DMS114 treated with DMSO at 0.1 percent for 48 hours (cell line): ENCODE data around the gene HCFC1R1.
A peak's percentile ranks its signal among the peaks of the same experiment; 100 is the strongest.

Experiments used
- DNase-seq: peaks from one replicate; lab custom pipeline; 2025; ENCODE audit not compliant: unreplicated experiment; lab: John Stamatoyannopoulos, UW

HCFC1R1 gene

DNA sequence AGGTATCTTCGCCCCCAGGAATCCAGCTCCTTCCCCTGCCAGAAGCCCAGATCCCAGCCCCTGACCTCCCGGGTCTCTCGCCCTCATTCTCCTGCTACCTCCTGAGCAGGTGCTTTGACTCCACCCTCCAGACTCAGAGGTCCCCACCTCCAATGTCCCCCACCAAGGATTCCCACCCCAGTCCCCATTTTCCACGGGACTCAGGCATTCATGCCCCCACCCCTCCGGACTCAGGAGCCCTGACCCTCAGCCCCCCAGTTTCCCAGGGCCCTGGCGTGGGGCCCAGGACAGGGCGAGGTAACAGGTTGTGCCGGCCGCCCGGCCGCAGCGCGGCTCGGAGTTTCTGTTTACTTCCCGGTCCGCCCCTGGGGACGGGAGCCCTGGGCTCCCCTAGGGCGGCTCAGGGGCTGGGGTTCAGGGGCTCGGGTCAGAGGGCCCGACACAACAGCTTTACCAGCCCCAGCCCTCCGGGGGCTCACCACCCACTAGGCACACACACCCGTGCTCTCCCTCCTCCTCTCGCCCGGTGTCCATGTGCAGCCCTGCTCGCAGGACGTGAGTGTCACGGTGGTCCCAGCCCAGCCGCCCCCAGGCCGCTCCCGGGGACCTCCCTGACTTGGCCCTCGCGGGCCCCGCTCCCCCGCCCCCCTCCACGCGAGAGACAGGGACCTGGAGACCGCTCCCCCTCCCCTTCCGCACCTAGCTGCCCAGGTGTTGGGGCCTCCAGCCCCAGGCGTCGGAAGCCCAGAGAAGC is 12.4 kb upstream of the HCFC1R1 start:
- DNase-seq: no peak

DNA sequence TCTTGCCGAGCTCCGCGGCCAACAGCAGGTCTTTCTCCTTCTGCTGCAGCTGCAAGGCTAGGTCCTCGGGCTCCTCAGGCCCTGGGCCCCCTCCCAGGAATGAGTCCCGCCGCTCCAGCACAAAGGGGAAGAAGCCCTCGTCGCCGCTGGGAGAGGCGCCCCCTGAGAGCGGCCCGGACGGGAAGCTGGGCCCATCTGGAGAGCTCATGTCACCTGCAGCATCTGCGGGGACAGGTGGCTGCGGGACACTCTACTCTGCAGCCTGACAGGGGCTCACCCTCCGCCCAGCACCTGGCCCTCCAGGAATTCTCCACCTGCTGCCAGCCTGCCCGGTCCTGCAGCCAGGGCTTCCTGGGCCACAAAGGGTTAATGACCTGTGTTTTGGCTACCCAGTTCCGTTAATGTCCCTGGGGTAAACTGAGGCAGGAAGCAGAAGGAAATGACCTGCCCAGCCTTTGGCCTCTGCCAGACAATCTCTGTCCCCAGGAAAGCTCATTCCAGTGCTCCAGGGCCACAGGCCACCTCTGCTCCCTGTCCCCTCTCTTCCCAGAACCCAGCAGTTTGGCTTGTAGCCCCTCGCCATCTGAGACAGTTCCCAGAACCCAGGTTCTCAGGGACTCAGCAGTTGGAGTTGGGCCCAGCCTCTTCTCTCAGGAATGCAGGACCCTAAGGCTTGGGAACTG is 11.7 kb upstream of the HCFC1R1 start:
- no peak for DNase-seq

DNA sequence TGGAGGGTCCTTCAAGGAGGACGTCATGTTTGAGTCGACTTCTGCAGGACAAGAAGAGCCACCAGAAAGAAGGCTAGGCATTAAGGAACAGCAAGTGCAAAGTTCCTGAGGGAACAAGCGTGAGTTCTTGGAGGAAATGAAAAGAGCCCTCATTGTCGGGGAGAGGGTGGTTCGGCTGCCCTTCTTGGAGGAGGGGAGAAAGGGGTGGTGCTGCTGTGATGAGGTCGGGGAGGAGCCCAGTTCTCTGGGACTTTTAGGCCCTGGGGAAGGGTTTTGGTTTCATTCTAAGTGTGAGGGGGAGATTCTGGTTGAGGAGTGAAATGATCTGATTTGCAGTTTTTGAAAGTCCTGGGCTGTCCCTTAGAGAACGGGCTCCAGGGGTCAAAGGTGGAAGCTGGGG is 8.9 kb upstream of the HCFC1R1 start:
- no peak for DNase-seq

DNA sequence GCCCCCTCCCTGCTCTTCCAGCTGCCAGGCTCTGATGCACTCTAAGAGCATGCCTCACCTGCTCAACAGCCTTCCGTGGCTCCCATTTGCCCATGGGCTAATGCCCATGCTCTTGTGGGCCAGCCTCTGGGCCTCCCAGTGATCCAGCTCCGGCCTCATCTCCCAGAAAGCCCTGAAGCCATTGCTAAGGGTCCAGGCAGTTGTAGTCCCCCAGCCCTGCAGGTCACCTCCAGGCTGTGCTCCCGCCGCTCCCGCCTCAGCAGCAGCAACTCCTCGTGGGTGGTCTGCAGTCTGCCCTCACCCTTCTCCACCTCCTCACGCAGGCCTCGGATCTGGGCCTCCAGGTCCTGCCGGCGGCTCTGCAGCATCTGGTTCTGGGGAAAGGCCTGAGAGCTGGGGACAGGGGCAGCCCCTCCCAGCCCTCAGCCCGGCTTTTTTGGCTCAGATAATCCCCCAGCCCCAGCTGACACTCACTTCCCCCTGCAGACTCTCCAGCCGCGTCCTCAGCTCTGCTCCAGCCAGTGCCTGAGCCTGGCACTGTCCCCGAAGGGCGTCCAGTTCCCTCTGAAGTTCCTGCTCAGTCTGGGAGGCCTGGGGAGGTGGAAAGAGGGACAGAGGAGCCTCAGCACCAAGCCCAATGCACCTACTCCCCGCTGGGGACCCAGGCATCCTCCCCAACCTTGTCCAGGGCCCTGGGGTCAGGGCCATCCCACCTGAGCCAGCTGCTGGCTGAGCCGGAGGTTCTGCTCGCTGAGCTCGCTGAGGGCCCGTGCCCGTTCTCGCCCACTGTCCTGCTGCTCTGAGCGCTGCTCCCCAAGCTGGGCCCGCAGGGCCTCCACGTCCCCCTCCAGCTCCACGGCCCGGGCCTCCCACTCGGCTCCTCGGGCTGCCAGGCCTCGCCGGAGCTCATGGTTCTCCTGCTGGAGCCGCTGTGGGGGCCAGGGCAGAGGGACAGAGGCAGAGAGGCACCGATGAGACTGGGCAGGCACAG is 6.8 kb upstream of the HCFC1R1 start:
- no peak for DNase-seq

DNA sequence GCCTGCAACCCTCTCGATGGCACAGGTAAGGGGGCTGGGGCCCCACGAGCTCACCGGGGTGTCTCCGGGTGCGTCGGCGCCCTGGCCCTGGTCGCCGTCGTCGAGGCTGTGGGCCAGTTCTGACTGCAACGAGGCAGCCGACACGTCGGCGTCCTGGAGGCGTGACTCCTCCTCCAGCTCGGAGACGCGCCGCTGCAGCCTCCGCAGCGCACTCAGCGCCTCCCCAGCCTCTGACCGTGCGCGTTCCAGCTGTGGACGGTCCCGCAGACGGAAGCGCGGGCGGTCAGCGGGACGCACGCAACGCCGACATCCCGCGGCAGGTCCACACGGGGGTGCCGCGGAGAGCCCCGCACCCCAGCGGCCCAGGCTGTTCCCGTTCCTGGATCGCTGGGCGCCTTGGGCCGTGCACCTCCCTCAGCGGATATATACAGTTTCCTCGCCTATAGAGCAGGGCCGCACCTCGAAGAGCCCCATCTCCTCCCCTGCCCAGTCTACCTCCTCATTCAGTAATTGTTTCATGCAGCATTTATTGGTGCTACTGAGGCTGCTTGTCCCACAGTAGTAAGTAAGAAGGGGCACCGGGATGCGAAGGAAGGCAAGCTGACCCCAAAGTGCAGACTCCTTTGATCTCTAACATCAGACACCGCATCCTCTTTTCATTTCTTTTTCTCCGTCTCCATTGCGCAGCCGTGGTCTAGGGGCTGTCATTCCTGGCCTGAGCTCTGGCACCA is 5.9 kb upstream of the HCFC1R1 start:
- DNase-seq: no peak

DNA sequence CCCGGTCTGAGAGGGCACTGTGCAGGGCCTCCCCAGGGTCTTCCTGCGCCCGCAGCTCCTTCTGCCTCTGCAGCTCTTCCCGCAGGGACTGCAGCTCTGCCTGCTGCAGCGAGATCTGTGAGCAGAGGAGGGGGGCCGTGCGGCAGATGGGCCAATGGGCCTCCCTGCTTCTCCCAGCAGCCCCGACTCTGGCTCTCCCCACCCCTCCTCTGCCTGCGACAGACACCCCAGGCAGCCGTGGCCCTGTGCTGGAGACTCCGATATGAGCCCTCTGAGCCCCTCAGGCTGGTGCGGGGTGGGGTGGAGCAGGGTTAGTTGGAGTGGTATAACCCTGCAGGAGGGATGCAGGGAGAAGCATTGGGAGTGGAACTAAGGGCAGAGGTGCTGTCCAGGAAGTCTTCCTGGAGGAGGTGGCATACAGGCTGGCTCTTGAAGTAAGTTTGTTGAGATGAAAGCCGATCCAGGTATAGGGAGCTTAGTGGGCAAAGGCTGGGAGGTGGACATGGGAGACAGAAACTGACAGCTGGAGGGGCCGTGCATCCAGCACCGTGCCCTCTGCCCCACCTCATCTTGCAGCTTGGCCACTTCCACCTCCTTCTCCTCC is 5.1 kb upstream of the HCFC1R1 start:
- no peak for DNase-seq

DNA sequence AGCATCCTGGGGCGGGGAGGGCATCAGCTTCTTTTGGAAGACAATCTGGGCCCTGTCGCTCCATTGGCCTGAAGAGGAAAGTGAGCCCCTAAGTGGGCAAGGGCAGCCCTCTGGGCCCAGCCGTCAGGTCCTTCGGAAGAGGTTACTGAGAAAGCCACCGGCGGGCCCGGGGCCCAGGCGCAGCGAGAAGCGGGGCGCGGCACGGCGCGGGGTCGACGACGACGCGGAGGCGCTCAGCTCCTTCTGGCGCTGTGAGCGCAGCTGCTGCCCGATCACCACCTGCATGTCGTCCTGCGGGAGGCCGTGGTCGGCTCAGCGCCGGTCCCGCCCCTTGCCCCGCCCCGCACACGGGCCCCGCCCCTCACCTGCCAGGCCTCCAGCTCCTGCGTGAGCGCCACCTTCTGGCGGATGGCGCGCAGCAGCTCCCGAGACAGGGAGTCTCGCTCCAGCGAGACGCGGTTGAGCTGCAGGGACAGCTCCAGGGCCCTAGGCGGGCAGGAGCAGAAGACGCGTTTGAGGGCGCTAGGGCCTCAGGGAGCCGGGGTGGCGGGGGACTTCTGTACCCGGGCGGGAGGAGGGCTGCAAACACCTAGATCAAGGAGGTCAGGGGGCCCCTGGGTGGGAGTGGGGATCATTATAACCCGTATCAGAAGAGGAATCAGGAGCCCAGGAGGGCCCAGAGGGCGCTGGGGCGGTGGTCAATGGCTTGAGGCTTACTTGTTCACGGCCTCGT is 4.4 kb upstream of the HCFC1R1 start:
- DNase-seq: no peak

DNA sequence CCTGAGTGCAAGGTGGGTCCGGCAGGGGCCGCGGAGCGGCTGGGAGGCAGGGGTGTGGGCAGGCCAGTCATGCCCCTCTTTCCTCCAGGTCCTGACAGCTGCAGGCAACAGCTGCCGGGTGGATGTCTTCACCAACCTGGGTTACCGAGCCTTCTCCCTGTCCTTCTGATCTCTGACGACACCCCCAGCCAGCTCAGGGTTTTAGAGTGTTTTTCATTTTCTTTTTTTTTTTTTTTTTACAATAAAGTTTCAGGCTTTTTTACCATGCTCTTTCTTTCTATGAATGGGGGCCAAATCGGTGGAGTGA is 3.7 kb upstream of the HCFC1R1 start:
- DNase-seq: no peak

DNA sequence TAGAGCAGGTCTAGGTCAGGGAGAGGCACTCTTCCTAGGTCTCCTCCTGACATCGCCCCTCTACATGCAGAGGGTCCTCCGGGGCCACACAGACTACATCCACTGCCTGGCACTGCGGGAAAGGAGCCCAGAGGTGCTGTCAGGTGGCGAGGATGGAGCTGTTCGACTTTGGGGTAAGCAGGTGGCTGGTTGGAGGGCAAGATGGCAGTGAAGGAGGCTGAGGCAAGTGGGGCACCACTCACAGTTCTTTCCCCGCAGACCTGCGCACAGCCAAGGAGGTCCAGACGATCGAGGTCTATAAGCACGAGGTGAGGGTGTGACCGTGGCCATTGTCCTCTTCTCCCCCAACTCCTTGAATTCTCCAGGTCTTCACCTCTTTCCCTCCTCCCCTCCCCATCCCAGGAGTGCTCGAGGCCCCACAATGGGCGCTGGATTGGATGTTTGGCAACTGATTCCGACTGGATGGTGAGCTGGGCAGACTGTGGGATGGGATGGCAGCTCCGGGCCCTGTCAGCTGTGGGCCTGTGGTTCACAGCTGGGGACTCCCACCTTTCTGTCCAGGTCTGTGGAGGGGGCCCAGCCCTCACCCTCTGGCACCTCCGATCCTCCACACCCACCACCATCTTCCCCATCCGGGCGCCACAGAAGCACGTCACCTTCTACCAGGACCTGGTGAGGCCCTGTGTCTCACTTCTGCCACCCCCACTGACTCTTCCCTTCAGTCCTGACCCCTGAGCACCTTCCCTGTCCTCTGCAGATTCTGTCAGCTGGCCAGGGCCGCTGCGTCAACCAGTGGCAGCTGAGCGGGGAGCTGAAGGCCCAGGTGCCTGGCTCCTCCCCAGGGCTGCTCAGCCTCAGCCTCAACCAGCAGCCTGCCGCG is 3.1 kb upstream of the HCFC1R1 start:
- no peak for DNase-seq

DNA sequence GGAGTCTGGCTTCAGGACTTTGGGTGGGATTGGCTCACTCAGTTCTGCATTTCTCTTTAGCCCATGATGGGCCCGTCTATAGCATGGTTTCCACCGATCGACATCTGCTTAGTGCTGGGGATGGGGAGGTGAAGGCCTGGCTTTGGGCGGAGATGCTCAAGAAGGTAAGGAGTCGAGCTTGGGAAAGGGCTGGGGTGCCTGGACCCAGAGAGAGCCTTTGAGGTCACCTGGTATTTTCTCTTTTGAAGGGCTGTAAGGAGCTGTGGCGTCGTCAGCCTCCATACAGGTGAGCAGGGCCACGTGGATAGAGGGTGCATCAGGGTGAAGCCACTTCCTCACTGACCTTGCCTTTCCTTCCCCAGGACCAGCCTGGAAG is 2.2 kb upstream of the HCFC1R1 start:
- DNase-seq: no peak

DNA sequence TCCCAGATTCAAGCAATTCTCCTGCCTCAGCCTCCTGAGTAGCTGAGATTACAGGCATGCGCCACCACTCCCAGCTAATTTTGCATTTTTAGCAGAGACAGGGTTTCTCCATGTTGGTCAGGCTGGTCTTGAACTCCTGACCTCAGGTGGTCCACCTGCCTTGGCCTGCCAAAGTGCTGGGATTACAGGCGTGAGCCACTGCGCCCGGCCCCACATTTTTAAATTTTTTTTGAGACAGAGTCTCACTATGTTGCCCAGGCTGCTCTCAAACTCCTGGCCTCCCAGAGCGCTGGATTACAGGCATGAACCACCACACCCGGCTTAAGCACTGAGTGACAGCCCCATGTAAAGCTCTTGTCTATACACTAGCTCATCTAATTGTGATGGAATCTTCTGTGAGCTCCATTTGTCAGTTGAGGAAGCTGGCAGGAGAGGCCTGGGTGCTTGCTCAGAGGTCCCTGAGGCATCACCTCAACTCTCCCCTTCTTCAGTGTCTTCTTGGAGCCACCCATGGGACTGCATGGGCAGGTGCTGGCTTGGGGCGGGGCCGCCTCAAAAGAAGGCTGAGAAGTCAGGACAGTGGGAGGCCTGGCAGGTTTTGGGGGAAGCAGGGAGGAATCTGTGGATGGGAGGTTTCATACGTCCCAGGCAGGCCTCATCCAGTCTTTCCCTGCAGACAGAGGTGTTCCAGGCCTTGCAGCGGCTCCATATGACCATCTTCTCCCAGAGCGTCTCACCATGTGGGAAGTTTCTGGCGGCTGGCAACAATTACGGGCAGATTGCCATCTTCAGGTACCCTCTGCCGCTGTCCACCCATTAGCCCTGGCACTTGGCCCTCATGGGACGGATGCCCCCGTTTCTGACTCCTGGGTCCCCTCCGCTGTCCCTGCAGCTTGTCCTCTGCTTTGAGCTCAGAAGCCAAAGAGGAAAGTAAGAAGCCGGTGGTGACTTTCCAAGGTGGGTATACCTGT is 1.6 kb upstream of the HCFC1R1 start:
- no peak for DNase-seq

DNA sequence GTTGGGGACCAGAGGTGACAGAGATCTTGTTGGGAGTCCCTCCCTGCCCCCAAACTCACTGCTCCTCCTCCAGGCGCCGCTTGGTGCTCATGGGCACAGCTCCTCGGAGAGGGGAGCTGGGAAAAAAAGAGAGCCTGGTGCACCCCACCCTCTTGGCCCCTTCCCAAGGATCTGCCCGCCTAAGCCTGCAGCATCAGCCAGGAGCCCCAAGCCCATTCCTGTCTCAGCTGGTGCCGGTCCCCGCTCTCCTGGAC is 400 bp downstream of the HCFC1R1 start:
- DNase-seq: peak; percentile 40

DNA sequence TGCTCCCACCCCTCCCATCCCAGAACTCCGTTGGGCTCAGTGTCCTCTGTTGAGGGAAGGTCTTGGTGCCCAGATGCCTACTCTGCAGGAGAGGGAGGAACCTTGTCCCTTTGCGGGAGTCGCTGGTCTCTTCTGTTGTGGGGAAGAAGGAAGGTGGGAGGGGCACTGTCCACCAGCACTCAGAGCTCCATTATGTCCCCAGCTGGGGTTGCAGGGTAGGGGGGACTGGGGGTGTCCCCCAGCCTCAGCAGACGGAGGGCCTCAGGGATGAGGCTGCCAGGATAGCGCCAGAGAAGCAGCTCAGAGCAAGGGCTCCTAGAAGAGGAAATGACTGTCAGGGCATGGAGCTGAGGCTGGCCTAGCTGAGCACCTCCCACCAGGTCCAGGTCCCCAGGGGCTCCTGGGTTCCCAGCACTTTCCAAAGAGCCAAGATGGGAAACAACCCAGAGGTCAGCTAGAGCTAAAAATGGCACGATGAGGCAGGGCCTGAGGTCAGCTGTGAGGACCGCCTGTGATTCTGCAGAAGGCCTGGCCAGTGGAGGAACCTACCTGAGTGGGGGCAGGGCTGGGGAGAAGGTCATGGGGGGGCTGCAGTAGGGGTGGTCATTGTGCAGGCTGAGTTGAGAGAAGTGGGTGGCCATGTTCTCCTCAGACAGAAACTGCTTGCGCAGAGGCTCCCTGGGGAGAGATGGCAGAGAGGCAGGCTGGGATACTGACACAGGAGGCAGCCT is 893 bp downstream of the HCFC1R1 start:
- no peak for DNase-seq

DNA sequence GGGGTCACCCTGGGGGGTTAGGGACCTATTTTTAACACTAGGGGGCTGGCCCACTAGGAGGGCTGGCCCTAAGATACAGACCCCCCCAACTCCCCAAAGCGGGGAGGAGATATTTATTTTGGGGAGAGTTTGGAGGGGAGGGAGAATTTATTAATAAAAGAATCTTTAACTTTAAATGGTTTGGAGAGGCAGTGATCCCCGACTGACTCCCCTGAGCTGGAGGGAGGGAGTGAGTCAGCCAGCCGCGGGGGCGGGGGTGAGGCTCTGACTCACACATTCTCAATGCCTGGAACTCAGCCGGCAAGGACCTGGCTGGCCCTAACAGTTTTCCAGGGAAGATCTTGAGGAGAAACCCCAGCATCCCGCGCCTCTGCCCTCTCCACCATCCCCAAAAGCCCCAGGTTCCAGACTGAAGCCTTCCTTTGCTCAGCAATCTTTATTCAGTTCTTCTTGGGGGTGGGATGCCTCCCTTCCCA is 1.5 kb downstream of the HCFC1R1 start:
- DNase-seq: peak; percentile 13

DNA sequence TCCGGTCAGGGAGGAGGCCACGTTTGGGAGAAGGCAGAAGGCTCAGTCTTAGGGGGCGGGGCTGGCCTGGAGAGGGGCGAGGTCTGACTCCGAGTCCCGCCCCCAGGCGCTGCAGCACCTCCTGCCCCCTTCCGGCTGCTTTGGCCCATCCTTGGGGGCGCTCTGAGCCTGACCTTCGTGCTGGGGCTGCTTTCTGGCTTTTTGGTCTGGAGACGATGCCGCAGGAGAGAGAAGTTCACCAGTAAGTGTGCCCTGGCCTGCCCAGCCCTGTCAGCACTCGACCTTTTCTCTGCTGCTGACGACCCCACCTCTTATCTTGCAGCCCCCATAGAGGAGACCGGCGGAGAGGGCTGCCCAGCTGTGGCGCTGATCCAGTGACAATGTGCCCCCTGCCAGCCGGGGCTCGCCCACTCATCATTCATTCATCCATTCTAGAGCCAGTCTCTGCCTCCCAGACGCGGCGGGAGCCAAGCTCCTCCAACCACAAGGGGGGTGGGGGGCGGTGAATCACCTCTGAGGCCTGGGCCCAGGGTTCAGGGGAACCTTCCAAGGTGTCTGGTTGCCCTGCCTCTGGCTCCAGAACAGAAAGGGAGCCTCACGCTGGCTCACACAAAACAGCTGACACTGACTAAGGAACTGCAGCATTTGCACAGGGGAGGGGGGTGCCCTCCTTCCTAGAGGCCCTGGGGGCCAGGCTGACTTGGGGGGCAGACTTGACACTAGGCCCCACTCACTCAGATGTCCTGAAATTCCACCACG is 2.1 kb downstream of the HCFC1R1 start:
- DNase-seq: peak; percentile 68

DNA sequence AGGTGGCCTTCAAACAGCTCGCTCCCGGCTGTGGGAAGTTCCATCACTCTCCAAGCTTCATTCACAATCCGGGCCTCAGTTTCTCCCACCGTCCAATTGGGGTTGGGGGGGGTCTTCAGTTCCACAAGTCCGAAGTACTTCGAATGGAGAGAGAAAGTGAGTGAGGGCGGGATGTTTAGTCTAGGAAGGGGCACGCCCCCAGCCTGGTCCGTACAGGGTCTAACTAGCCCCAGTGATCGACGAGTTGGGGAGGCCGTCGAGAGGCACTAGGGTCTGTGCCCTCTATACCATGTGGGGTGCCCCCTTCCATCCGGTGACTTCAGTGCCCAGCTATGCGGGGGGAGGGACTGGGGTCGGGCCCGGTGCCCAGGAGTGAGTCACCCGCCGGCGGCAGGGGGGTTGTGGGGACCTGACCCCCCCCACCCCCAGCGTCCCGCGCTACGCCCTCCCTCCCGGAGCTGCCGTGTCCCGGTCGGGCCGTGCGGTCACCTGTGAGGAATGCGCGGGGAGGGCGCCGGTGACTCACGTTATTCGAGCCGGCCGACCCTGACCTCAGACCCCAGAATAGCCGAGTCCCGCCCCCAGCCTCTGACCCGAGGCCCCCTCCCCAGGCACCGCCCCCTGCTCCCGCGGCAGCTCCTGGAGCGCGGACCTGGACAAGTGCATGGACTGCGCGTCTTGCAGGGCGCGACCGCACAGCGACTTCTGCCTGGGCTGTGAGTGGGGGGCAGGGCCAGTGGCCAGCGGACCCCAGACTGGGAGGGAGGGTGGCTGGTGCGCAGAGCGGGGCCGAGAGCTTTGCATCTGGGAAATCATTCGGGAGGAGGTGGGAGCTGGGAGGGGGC is 2.9 kb downstream of the HCFC1R1 start:
- DNase-seq: peak; percentile 22
